GM19372 (cell line): ENCODE data around the gene WDR62.

Experiments
- ATAC-seq: cut with Tn5 transposase; IDR thresholded peaks from one replicate; pipeline ENCODE4 v1.9.1; 2021; ENCODE audit warnings: mild to moderate bottlenecking, low read depth, moderate library complexity; ENCODE audit not compliant: unreplicated experiment

WDR62 gene

GRCh38 chr19:36054733-36055686 lies at the start of gene WDR62:
Gene WDR62, plus strand, starts transcription at chr19:36054897. Its CDS starts 75 bp downstream, at chr19:36054972.
- peak; percentile 64 for ATAC-seq

GRCh38 chr19:36006955-36007354 lies 47.7 kb upstream of the WDR62 start:
- ATAC-seq, result no peak

- no peak for ATAC-seq
Observed at GRCh38 chr19:36008336-36008978, 46.2 kb upstream of the WDR62 start, which contains the start of gene SYNE4. Gene SYNE4, minus strand, starts transcription at chr19:36008813. Its CDS starts 132 bp downstream, at chr19:36008681.

GRCh38 chr19:36009220-36009619 lies 45.5 kb upstream of the WDR62 start:
- ATAC-seq, result no peak

- no peak for ATAC-seq
Observed at GRCh38 chr19:36009633-36010379, 44.9 kb upstream of the WDR62 start.

- no peak for ATAC-seq
Observed at GRCh38 chr19:36010402-36010801, 44.3 kb upstream of the WDR62 start.

- no peak for ATAC-seq
Observed at GRCh38 chr19:36013280-36014011, 41.3 kb upstream of the WDR62 start.

GRCh38 chr19:36014012-36014924 lies 40.4 kb upstream of the WDR62 start, which contains the start of gene ALKBH6:
Gene ALKBH6, minus strand, starts transcription at chr19:36014213. Its CDS starts 816 bp downstream, at chr19:36013397.
- peak; percentile 96 for ATAC-seq

GRCh38 chr19:36019061-36019670 lies 35.5 kb upstream of the WDR62 start:
- no peak for ATAC-seq

GRCh38 chr19:36023432-36023831 lies 31.3 kb upstream of the WDR62 start:
- no peak for ATAC-seq

- ATAC-seq, result no peak
Observed at GRCh38 chr19:36025541-36025940, 29.2 kb upstream of the WDR62 start.

- ATAC-seq, result no peak
Observed at GRCh38 chr19:36026091-36026876, 28.4 kb upstream of the WDR62 start.

- no peak for ATAC-seq
Observed at GRCh38 chr19:36027696-36028095, 27.0 kb upstream of the WDR62 start.

GRCh38 chr19:36028313-36029041 lies 26.2 kb upstream of the WDR62 start:
- ATAC-seq, result no peak

- ATAC-seq, result no peak
Observed at GRCh38 chr19:36030264-36031148, 24.2 kb upstream of the WDR62 start.

- no peak for ATAC-seq
Observed at GRCh38 chr19:36031308-36031707, 23.4 kb upstream of the WDR62 start.
